Putamen (tissue), 1 donor: Measurements from ENCODE around the gene CASTOR1.

Experiments used
- DNase-seq: peaks from one replicate; pipeline ENCODE4 v3.0.0-alpha.2; 2016; ENCODE audit warnings: low spot score

Gene CASTOR1

DNA sequence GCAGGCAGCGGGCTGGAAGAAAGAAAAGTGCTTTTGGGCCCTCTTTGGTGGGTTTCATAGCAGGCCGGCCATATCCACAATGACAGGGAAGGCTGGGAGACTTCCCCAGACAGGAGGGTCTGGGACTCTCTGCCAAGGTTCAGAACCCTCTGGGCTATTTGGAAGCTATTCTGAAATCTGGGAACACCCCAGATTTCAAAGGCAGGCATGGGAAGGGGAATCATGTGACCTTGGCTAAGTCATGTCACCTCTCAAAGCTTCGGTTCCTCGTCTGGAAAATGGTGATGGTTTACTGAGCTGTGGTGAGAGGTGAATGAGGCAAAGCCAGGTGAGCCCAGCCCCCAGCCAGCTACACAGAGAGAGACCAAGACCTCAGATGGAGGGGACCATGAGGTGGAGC lies 4.6 kb downstream of the CASTOR1 start:
- DNase-seq = no peak

DNA sequence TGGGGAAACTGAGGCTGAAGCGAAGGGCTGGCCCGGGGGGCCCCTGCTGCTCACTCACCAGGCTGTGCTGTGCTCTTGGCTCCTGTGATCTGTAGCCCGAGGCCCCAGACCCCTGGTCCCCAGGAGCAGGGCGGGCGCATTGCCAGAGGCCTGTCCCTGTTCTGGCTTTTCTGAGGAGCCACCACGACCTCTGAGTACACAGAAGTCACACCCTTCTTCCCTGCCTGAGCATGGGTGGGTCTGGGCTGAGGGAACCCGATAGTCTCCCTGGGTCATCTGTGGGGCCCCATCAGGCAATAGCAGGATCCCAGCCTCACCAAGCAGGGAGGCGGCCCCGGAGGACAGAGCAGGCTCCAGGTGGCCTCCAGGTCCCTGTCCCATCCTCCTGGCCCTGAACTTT lies 5.1 kb downstream of the CASTOR1 start:
- no peak for DNase-seq

DNA sequence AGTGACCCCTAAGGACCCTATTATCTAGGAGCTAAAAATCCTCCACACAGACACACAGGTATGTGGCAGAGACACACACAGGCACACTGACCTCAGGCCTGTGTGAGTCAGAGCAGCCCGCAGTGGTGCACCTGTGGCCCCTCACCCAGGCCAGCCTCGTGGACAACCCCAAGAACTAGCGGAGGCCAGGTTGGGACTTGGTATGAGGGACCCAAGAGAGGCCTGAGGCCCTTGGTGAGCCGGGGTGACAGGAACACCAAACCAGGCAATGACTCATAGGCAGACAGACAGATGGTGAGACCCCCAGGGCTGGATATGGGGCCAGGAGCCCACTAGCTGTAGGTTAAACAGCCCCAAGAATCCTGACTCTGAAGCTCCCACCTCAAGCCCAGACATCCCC lies 6.0 kb downstream of the CASTOR1 start:
- DNase-seq = no peak

GRCh38 chr22:30282616-30283046 lies 6.7 kb downstream of the CASTOR1 start:
- DNase-seq = no peak

- no peak for DNase-seq
These were observed 8.8 kb downstream of the CASTOR1 start for GRCh38 chr22:30280505-30280904.

GRCh38 chr22:30279932-30280331 lies 9.4 kb downstream of the CASTOR1 start:
- no peak for DNase-seq

GRCh38 chr22:30279046-30279788 lies 10.1 kb downstream of the CASTOR1 start:
- DNase-seq = no peak

- no peak for DNase-seq
These were observed 11.6 kb downstream of the CASTOR1 start for GRCh38 chr22:30277547-30278344.

GRCh38 chr22:30276039-30276438 lies 13.3 kb downstream of the CASTOR1 start:
- DNase-seq = no peak

DNA sequence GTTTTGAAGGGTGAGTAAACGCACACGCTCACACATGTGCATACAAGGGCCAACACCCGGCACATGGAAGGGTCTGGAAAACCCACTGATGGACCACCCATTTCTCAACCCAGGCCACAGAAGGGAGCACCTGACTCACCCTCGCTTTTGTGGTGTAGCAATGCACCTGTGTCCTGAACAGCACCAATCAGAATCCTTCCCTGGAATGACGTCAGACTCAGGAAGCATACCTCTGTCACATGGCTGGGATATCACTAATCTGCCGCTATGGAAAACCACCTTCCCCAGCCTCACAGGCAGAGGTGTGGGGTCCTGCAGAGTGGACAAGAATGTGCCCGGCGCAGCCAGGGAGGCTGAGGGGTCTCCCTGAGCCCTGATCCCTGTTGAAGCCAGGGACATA lies 13.7 kb downstream of the CASTOR1 start:
- DNase-seq = no peak

- no peak for DNase-seq
These were observed 14.9 kb downstream of the CASTOR1 start for GRCh38 chr22:30274437-30274812.

DNA sequence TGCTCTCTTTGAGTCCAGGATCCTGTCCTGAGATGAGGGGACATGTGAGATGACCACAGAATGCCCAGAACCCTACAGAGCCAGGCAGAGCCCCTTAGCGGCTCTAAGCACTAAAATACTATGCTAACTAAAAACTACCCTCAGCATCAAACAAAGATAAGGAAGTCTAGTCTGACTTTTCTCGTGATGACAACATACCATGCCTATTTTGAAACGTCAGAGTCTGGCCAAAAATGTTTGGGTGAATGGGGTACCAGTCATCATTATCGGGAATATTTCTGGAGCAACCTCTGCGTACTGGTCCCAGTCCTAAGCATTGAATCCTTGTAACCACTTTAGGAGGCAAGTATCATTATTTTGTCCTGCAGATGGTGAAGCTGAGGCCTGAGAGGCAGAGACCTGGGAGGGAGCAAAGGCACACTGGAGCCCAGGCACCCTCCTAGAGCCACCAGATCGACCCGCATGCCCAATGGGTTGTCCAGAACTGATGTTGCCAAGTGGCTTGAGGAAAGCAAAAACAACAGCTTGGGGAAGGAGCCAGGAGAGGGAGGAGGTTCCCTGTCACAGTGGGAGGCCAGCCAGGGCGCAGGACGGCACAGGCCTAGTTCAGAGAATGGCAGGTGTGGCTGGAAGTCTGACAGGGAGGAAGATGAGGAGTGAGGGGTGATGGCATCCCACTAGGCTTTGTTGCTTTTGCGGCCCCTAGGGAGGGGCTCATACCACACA lies 15.4 kb downstream of the CASTOR1 start:
- DNase-seq = no peak

DNA sequence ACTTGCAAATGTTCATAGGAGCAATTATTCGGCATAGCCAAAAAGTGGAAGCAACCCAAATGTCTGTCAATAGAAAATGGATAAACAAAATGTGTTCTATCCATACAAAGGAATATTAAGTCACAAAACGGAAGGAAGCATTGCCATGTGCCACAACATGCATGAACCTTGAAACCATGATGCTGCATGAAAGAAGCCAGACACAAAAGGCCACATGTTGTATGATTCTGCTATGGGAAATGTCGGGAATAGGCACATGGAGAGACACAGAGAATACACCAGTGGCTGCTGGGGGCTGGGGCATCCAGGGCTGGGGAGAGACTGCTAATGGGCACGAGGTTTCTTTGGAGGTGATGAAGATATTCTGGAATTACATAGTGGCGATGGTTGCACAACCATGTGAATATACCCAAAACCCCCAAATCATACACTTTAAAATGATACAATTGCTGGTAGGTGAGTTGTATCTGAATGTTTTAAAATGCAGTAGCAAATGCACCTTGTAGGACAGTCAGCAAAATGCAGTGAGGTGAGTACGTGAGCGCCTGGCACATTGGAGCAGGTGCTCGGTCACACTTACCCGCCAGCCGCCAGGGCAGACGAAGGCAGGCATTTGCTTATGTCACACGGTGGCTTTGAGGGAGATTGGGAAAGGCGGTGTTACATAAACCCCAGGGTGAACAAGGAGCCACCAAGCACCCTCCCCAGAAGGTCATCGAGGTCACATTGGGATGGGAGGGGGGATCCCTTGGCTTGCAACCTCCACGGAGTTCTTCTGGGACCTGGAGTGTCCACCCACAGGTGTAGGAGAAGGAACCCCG lies 16.3 kb downstream of the CASTOR1 start:
- DNase-seq = no peak

GRCh38 chr22:30270832-30271231 lies 18.5 kb downstream of the CASTOR1 start:
- DNase-seq = peak; percentile 60

GRCh38 chr22:30268331-30268730 lies 21.0 kb downstream of the CASTOR1 start:
- no peak for DNase-seq

DNA sequence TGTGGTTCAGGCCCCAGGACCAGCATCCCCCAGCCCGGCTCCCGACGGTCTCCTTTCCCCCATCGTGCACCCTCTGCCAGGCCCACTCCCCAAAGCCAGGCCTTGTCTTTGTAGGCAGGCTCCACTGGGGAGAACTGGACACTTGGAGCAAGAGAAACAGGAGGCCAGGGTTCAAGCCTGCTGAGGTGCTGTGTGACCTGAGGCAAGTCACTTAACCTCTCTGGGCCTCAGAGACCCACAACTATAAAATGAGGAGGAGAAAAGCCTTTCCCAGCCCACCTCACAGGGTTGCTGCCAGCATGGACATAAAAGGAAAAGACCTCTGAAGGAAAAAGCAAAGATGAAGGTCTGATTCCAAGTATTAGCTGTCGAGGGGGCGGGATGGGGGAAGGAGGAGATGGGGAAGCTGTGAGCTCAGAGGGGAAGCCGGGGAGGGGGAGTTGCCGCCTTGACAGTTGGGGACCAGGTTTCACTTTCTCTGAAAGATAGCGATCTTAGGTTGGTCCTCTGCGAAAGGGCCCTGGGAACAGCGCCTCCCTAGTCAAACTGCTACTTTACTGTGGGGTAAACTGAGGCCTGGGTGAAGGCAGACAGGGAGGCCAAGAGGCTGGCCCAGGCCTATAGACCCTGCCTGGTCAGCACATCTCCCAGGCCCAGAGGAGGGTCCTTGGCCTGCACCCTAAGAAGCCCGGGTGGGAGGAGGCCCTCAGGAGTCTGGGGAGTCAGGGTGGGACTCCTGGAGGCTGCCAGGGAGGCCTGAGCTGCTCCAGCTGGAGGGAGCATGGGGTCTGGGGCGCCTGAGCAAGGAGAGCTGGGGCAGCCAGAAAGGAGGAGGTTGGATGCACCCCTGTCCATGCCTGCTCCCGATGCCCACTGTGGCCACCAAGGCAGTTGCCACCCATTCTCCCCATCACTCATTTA lies 21.7 kb downstream of the CASTOR1 start:
- DNase-seq = no peak

GRCh38 chr22:30266445-30267381 lies 22.6 kb downstream of the CASTOR1 start, which contains the start of gene OSM:
Gene OSM (minus strand): TSS chr22:30266851. CDS start chr22:30266799, 52 bp downstream.
- DNase-seq = no peak

- DNase-seq = no peak
These were observed 23.4 kb downstream of the CASTOR1 start for GRCh38 chr22:30265823-30266444.

GRCh38 chr22:30265131-30265720 lies 24.1 kb downstream of the CASTOR1 start:
- no peak for DNase-seq
